Astrocyte (in vitro differentiated cells and primary cell): Measurements from ENCODE around the gene DCDC2C.

Source experiments
- EZH2 ChIP-seq: IDR thresholded peaks from 2 replicates; pipeline ENCODE4 v1.6.1; 2012; ENCODE audit warnings: mild to moderate bottlenecking, low read length, inconsistent platforms; ENCODE audit not compliant: insufficient read depth
- TF ChIP-seq, protein P1 (sequence below): IDR thresholded peaks from 2 replicates; pipeline ENCODE4 v1.5.1; 2011; ENCODE audit warnings: low read depth, mild to moderate bottlenecking, inconsistent platforms, low read length, moderate library complexity; ENCODE audit not compliant: insufficient read depth

- TF ChIP-seq, protein P1, sequence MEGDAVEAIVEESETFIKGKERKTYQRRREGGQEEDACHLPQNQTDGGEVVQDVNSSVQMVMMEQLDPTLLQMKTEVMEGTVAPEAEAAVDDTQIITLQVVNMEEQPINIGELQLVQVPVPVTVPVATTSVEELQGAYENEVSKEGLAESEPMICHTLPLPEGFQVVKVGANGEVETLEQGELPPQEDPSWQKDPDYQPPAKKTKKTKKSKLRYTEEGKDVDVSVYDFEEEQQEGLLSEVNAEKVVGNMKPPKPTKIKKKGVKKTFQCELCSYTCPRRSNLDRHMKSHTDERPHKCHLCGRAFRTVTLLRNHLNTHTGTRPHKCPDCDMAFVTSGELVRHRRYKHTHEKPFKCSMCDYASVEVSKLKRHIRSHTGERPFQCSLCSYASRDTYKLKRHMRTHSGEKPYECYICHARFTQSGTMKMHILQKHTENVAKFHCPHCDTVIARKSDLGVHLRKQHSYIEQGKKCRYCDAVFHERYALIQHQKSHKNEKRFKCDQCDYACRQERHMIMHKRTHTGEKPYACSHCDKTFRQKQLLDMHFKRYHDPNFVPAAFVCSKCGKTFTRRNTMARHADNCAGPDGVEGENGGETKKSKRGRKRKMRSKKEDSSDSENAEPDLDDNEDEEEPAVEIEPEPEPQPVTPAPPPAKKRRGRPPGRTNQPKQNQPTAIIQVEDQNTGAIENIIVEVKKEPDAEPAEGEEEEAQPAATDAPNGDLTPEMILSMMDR = no peak
- TF ChIP-seq EZH2 = no peak
Measured at GRCh38 chr2:3729786-3730185, 26.4 kb downstream of the DCDC2C start.
